ENCODE measurements around the gene MLXIP.

Gene MLXIP

GRCh38 chr12:122128481-122128880 lies 49.9 kb downstream of the MLXIP start:
- no peak for DNase-seq

- no peak for DNase-seq
Observed at GRCh38 chr12:122129131-122129530, 50.6 kb downstream of the MLXIP start.

GRCh38 chr12:122130150-122130549 lies 51.6 kb downstream of the MLXIP start:
- no peak for DNase-seq

GRCh38 chr12:122133192-122133950 lies 54.8 kb downstream of the MLXIP start:
- DNase-seq = no peak

GRCh38 chr12:122135437-122136031 lies 57.0 kb downstream of the MLXIP start:
- no peak for DNase-seq

- no peak for DNase-seq
Observed at GRCh38 chr12:122137229-122137628, 58.7 kb downstream of the MLXIP start.

- DNase-seq = no peak
Observed at GRCh38 chr12:122137681-122138080, 59.1 kb downstream of the MLXIP start.

- DNase-seq = no peak
Observed at GRCh38 chr12:122138181-122138580, 59.6 kb downstream of the MLXIP start.

GRCh38 chr12:122138616-122139015 lies 60.1 kb downstream of the MLXIP start:
- no peak for DNase-seq

- no peak for DNase-seq
Observed at GRCh38 chr12:122139266-122139665, 60.7 kb downstream of the MLXIP start.

GRCh38 chr12:122139941-122140340 lies 61.4 kb downstream of the MLXIP start:
- DNase-seq = no peak

- DNase-seq = no peak
Observed at GRCh38 chr12:122140467-122141257, 62.1 kb downstream of the MLXIP start.

GRCh38 chr12:122141911-122142725 lies 63.6 kb downstream of the MLXIP start:
- no peak for DNase-seq

GRCh38 chr12:122142857-122143256 lies 64.3 kb downstream of the MLXIP start:
- no peak for DNase-seq

- DNase-seq = no peak
Observed at GRCh38 chr12:122144885-122145284, 66.3 kb downstream of the MLXIP start.

- no peak for DNase-seq
Observed at GRCh38 chr12:122145505-122146330, 67.2 kb downstream of the MLXIP start.

GRCh38 chr12:122147514-122148290 lies 69.1 kb downstream of the MLXIP start:
- DNase-seq = no peak

GRCh38 chr12:122148657-122149056 lies 70.1 kb downstream of the MLXIP start:
- DNase-seq = no peak

GRCh38 chr12:122150127-122150681 lies 71.6 kb downstream of the MLXIP start:
- no peak for DNase-seq

GRCh38 chr12:122152754-122153153 lies 74.2 kb downstream of the MLXIP start:
- no peak for DNase-seq

- no peak for DNase-seq
Observed at GRCh38 chr12:122155705-122156104, 77.1 kb downstream of the MLXIP start.
